BE2C (cell line): ENCODE results near the gene RANBP10.
A peak's percentile ranks its signal among the peaks of the same experiment; 100 is the strongest.
"Not testable (repeated sequence)": the region's sequence is repeated elsewhere in the genome, so short reads cannot be mapped to it uniquely, and the experiment has no call there.

Experiments used
- DNase-seq: peaks from one replicate; pipeline ENCODE4 v3.0.0-alpha.2; 2020
- H3K27me3 ChIP-seq: fragments of 250-450 bp; sonication (Bioruptor Pico); 2 replicates; pipeline ENCODE4 v1.5.1; 2020; ENCODE audit warnings: mild to moderate bottlenecking
- H3K36me3 ChIP-seq: fragments of 250-450 bp; sonication (Bioruptor Pico); 2 replicates; pipeline ENCODE4 v1.5.1; 2020; ENCODE audit warnings: mild to moderate bottlenecking
- H3K4me1 ChIP-seq: fragments of 250-450 bp; sonication (Bioruptor Pico); 2 replicates; pipeline ENCODE4 v1.5.1; 2020
- H3K4me3 ChIP-seq: 2 replicates; pipeline ENCODE4 v1.5.1; 2011; ENCODE audit warnings: low read depth, low read length
- H3K9me3 ChIP-seq: fragments of 250-450 bp; sonication (Bioruptor Pico); 2 replicates; pipeline ENCODE4 v1.5.1; 2020
- CTCF ChIP-seq: IDR thresholded peaks from 2 replicates; pipeline ENCODE4 v1.5.1; 2012; ENCODE audit warnings: mild to moderate bottlenecking, low read depth, low read length

Gene RANBP10

GRCh38 chr16:67842509-67843342, 36.4 kb upstream of the RANBP10 start:
- Histone ChIP-seq H3K4me1 (no peaks in the 10 kb centered on the region), H3K27me3 (no peaks in the 10 kb centered on the region), H3K36me3 (no peaks in the 10 kb centered on the region), H3K4me3 (peak overlapping the region; percentile 92), H3K9me3 (no peaks in the 10 kb centered on the region)
- peak; percentile 73 for DNase-seq
- TF ChIP-seq CTCF: peak; percentile 40; the same call in 1 of the 2 replicates

DNA sequence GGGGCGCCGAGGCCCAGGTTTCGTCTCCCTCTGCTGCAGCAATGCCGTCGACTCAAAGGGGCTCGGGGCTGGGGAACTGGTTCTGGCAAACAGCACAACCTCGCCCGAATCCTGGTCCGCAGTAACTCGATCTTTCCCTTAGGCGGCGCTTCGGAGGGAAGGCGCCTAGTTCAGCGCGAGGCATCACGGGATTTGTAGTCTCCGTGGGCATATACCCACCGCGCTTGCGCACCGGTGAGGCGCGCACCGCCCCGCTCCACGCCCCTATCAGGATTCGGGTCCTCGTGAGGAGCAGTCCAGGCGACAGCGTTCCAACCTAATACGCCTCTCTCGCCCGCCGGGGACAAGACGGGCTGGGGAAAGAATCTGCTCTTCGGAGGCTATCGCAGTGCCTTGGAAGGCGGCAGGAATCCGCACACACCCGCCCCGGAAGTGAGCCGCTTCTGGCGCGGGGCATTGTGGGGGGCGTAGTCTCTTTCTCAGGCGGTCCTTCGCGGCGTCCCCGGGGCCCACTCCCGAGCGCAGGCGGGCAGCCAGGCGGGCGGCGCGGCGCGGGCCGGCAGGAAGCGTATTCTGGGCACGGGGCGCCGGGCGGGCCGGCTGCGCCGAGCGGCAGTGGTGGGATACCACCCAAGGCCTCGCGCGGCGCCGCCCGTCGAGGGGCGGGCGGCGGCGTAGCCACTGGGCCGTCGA, 35.6 kb upstream of the RANBP10 start, which contains the start of gene THAP11:
THAP11 (plus strand) TSS at position 505 of the 693 bp plus-strand sequence. CDS start 235 bp downstream, outside the sequence.
- peak within 1 kb of the TSS; percentile 92 for H3K4me3 ChIP-seq
- H3K4me1 ChIP-seq: no peaks in the 10 kb centered on the region
- no peaks in the 10 kb centered on the region for H3K27me3 ChIP-seq
- DNase-seq: peak; percentile 96
- peak; percentile 78 for TF ChIP-seq CTCF
- no peaks in the 10 kb centered on the region for H3K36me3 ChIP-seq
- H3K9me3 ChIP-seq: no peaks in the 10 kb centered on the region

- no peaks in the 10 kb centered on the region for H3K36me3 ChIP-seq
- H3K27me3 ChIP-seq: no peaks in the 10 kb centered on the region
- peak overlapping the region; percentile 92 for H3K4me3 ChIP-seq
- no peak for DNase-seq
- TF ChIP-seq CTCF: no peak
- no peaks in the 10 kb centered on the region for H3K4me1 ChIP-seq
- H3K9me3 ChIP-seq: no peaks in the 10 kb centered on the region
Measured at GRCh38 chr16:67841198-67841815, 34.9 kb upstream of the RANBP10 start.

DNA sequence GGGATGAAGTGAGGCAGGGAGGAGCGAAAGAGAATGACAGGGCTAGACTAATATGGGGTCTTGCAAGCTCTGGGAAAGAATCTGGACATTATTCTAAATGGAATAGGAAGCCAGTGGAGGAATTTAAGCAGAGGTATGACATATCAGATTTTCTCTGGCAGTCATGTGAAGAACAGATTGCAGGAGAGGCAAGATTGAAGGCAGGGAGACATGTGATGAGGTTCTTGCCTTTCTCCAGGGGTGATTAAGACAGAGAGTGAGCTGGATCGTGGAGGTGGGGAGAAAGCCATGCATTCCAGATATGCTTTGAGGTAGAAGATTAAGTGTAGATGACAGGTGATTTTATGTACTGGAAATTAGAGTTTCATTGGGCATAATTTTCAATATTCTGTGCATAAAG, 31.5 kb upstream of the RANBP10 start:
- no peaks in the 10 kb centered on the region for H3K4me1 ChIP-seq
- H3K9me3 ChIP-seq: no peaks in the 10 kb centered on the region
- DNase-seq: no peak
- H3K27me3 ChIP-seq: no peaks in the 10 kb centered on the region
- H3K4me3 ChIP-seq: no peak overlapping the region
- no peaks in the 10 kb centered on the region for H3K36me3 ChIP-seq
- no peak for TF ChIP-seq CTCF

DNA sequence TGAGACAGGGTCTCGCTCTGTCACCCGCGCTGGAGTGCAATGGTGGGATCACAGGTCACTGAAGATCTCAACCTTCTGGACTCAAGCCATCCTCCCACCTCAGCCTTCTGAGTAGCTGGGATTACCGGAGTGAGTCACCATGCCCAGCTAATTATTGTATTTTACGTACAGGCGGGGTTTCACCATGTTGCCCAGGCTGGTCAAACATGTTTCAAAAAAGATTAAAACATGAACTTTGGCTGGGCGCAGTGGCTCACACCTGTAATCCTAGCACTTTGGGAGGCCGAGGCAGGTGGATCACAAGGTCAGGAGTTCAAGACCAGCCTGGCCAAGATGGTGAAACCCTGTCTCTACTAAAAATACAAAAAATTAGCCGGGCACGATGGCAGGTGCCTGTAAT, 30.8 kb upstream of the RANBP10 start:
- DNase-seq, H3K9me3 ChIP-seq, H3K36me3 ChIP-seq: not testable (repeated sequence)

GRCh38 chr16:67834242-67834614, 27.9 kb upstream of the RANBP10 start:
- no peaks in the 10 kb centered on the region for H3K4me1 ChIP-seq
- H3K4me3 ChIP-seq: peak overlapping the region; percentile 88
- H3K27me3 ChIP-seq: no peaks in the 10 kb centered on the region
- no peak for TF ChIP-seq CTCF
- H3K9me3 ChIP-seq: no peaks in the 10 kb centered on the region
- DNase-seq: no peak
- H3K36me3 ChIP-seq: peaks cover 23% of the 10 kb centered on the region

More for the DNA sequence above, 30.8 kb upstream of the RANBP10 start:
- not testable (repeated sequence) for H3K4me3 ChIP-seq, H3K27me3 ChIP-seq, H3K4me1 ChIP-seq
